WI38 (cell line): ENCODE data around the gene ACSS1.

Experiments
- H3K4me3 ChIP-seq: 2 replicates; pipeline ENCODE4 v1.5.1; 2011; ENCODE audit warnings: low read depth, mild to moderate bottlenecking, control low read depth, low read length
- CTCF ChIP-seq: IDR thresholded peaks from 2 replicates; pipeline ENCODE4 v1.5.1; 2012; ENCODE audit warnings: low read depth, mild to moderate bottlenecking, control low read depth, low read length

The ACSS1 gene

GRCh38 chr20:25019381-25020155 lies 38.4 kb downstream of the ACSS1 start:
- no peak overlapping the region for H3K4me3 ChIP-seq
- no peak for TF ChIP-seq CTCF

- TF ChIP-seq CTCF = no peak
- H3K4me3 ChIP-seq = no peak overlapping the region
Measured at GRCh38 chr20:25018841-25019240, 39.1 kb downstream of the ACSS1 start.

- no peak for TF ChIP-seq CTCF
- H3K4me3 ChIP-seq = no peak overlapping the region
Measured at GRCh38 chr20:25018425-25018824, 39.5 kb downstream of the ACSS1 start.

- no peak overlapping the region for H3K4me3 ChIP-seq
- TF ChIP-seq CTCF = no peak
Measured at GRCh38 chr20:25017257-25017803, 40.6 kb downstream of the ACSS1 start.

- TF ChIP-seq CTCF = no peak
- H3K4me3 ChIP-seq = no peak overlapping the region
Measured at GRCh38 chr20:25016471-25016870, 41.5 kb downstream of the ACSS1 start.

- no peak for TF ChIP-seq CTCF
- H3K4me3 ChIP-seq = no peak overlapping the region
Measured at GRCh38 chr20:25015986-25016385, 42.0 kb downstream of the ACSS1 start.

- no peak overlapping the region for H3K4me3 ChIP-seq
- no peak for TF ChIP-seq CTCF
Measured at GRCh38 chr20:25014816-25015215, 43.1 kb downstream of the ACSS1 start.
